HepG2 (cell line): ENCODE results near the gene C20orf204. TPM values are rescaled to one million over a fixed set of nuclear protein-coding genes. Genes with fewer than 3 reads are reported as not detected.

Experiments
- ARID2 ChIP-seq: sonication (generic); formaldehyde crosslinking; IDR thresholded peaks from 2 replicates; pipeline ENCODE4 v1.8.1; 2022; ENCODE audit warnings: mild to moderate bottlenecking, missing genetic modification reagents, borderline replicate concordance
- ATF7-NPFF ChIP-seq: sonication (generic); formaldehyde crosslinking; IDR thresholded peaks from 2 replicates; pipeline ENCODE4 v1.8.1; 2023; ENCODE audit warnings: mild to moderate bottlenecking, low read depth, missing genetic modification reagents, moderate library complexity
- CBX2 ChIP-seq, 2 experiments: fragments of 200-600 bp in 1 of 2; sonication (generic); formaldehyde crosslinking in 1 of 2; IDR thresholded peaks; 2 replicates each; pipeline versions ENCODE4 v1.7.0 to v1.8.1; 2018 to 2022; ENCODE audit warnings: low read depth in 2 of 2, low read length in 1 of 2, mild to moderate bottlenecking in 1 of 2, missing genetic modification reagents in 1 of 2
- CCDC6 ChIP-seq: sonication (generic); formaldehyde crosslinking; IDR thresholded peaks from 2 replicates; pipeline ENCODE4 v1.8.1; 2022; ENCODE audit warnings: mild to moderate bottlenecking, missing genetic modification reagents, moderate library complexity
- HDAC2 ChIP-seq: sonication (generic); formaldehyde crosslinking; IDR thresholded peaks from 2 replicates; pipeline ENCODE4 v1.4.0; 2020; ENCODE audit warnings: missing genetic modification reagents
- LCORL ChIP-seq, 2 experiments: fragments of 450-650 bp in 1 of 2; sonication (generic) in 1 of 2; formaldehyde crosslinking in 1 of 2; IDR thresholded peaks; 2 replicates each; pipeline versions ENCODE4 v1.5.0 to v1.6.1; 2017 to 2020; ENCODE audit warnings: antibody characterized with exemption in 1 of 2, missing genetic modification reagents in 1 of 2
- MAFF ChIP-seq: IDR thresholded peaks from 2 replicates; pipeline ENCODE4 v1.6.1; 2011; ENCODE audit warnings: low read depth, low read length, improper control_type of control experiment
- NCOA5 ChIP-seq: sonication (generic); formaldehyde crosslinking; IDR thresholded peaks from 2 replicates; pipeline ENCODE4 v1.4.0; 2020; ENCODE audit warnings: missing genetic modification reagents
- RBFOX2 ChIP-seq: fragments of 200-400 bp; formaldehyde crosslinking; IDR thresholded peaks from 2 replicates; pipeline ENCODE4 v1.6.1; 2017; ENCODE audit warnings: low read depth, mild to moderate bottlenecking, low read length
- RXRB ChIP-seq: IDR thresholded peaks from 2 replicates; pipeline ENCODE4 v1.6.1; 2016; ENCODE audit warnings: borderline replicate concordance, missing genetic modification reagents, missing compliant biosample characterization
- SP4 ChIP-seq: sonication (generic); formaldehyde crosslinking; IDR thresholded peaks from 2 replicates; pipeline ENCODE4 v1.8.1; 2023; ENCODE audit warnings: mild to moderate bottlenecking, missing genetic modification reagents
- TP53 ChIP-seq: sonication (generic); formaldehyde crosslinking; conservative IDR thresholded peaks from 2 replicates; pipeline ENCODE4 v1.4.0; 2020; ENCODE audit warnings: missing genetic modification reagents
- ZBTB3 ChIP-seq: sonication (generic); formaldehyde crosslinking; IDR thresholded peaks from 2 replicates; pipeline ENCODE4 v1.4.0; 2020; ENCODE audit warnings: low read depth, mild to moderate bottlenecking, moderate library complexity, missing genetic modification reagents, borderline replicate concordance
- ZBTB38 ChIP-seq: sonication (generic); formaldehyde crosslinking; IDR thresholded peaks from 2 replicates; pipeline ENCODE4 v1.5.1; 2020; ENCODE audit warnings: mild to moderate bottlenecking, missing genetic modification reagents
- ZFP36L1 ChIP-seq: sonication (generic); formaldehyde crosslinking; IDR thresholded peaks from 2 replicates; pipeline ENCODE4 v1.8.0; 2022; ENCODE audit warnings: mild to moderate bottlenecking, missing genetic modification reagents, moderate library complexity
- ZNF232 ChIP-seq: sonication (generic); formaldehyde crosslinking; IDR thresholded peaks from 2 replicates; pipeline ENCODE4 v1.4.0; 2020; ENCODE audit warnings: missing genetic modification reagents, borderline replicate concordance
- ZNF331 ChIP-seq: sonication (generic); formaldehyde crosslinking; IDR thresholded peaks from 2 replicates; pipeline ENCODE4 v1.4.0; 2020; ENCODE audit warnings: missing genetic modification reagents
- ZNF547 ChIP-seq: sonication (generic); formaldehyde crosslinking; IDR thresholded peaks from 2 replicates; pipeline ENCODE4 v1.5.1; 2020; ENCODE audit warnings: mild to moderate bottlenecking, missing genetic modification reagents
- ZNF552 ChIP-seq: sonication (generic); formaldehyde crosslinking; IDR thresholded peaks from 2 replicates; pipeline ENCODE4 v1.9.0; 2022; ENCODE audit warnings: missing genetic modification reagents, mild to moderate bottlenecking, borderline replicate concordance
- ZNF556 ChIP-seq: sonication (generic); formaldehyde crosslinking; IDR thresholded peaks from 2 replicates; pipeline ENCODE4 v1.4.0; 2020; ENCODE audit warnings: mild to moderate bottlenecking, missing genetic modification reagents, borderline replicate concordance
- ZNF557 ChIP-seq: sonication (generic); formaldehyde crosslinking; IDR thresholded peaks from 2 replicates; pipeline ENCODE4 v1.4.0; 2020; ENCODE audit warnings: missing genetic modification reagents
- ZNF678 ChIP-seq: sonication (generic); formaldehyde crosslinking; IDR thresholded peaks from 2 replicates; pipeline ENCODE4 v1.4.0; 2020; ENCODE audit warnings: mild to moderate bottlenecking, missing genetic modification reagents
- ZNF691 ChIP-seq: sonication (generic); formaldehyde crosslinking; IDR thresholded peaks from 2 replicates; pipeline ENCODE4 v1.4.0; 2020; ENCODE audit warnings: missing genetic modification reagents, low read depth, mild to moderate bottlenecking, borderline replicate concordance
- ZZZ3 ChIP-seq: sonication (generic); formaldehyde crosslinking; IDR thresholded peaks from 2 replicates; pipeline ENCODE4 v1.4.0; 2020; ENCODE audit warnings: missing genetic modification reagents, mild to moderate bottlenecking, borderline replicate concordance
- polyA plus RNA-seq, 8 experiments: library from polyadenylated mRNA; depleted of rRNA in 3 of 8; stranded (reverse) in 7 of 8; unstranded in 1 of 8; fragments of >200 nt; fragmentation: Illumina TruSeq in 4 of 8; extraction: Trizol in 4 of 8; gene quantifications; 2 replicates each; pipeline versions ENCODE4 v1.2.1 to v1.2.3, GENCODE V29; 2011 to 2016; ENCODE audit warnings: low read depth in 4 of 8, missing spikeins in 1 of 8, mixed read lengths in 1 of 8; ENCODE audit not compliant: insufficient read depth in 1 of 8
- total RNA-seq, 5 experiments: library from RNA; depleted of rRNA; stranded (reverse); fragments of >200 nt; fragmentation: Illumina TruSeq; extraction: Trizol; gene quantifications; 2 replicates each; pipeline ENCODE4 v1.2.3, GENCODE V29; 2016; ENCODE audit warnings: low read depth in 1 of 5
- TF ChIP-seq, protein P1 (sequence below), 2 experiments: sonication (generic) in 1 of 2; formaldehyde crosslinking in 1 of 2; IDR thresholded peaks; 2 replicates each; pipeline versions ENCODE4 v1.5.1 to v1.6.1; 2011 to 2020; ENCODE audit warnings: borderline replicate concordance in 1 of 2, low read depth in 1 of 2, low read length in 1 of 2, mild to moderate bottlenecking in 1 of 2, missing genetic modification reagents in 1 of 2, moderate library complexity in 1 of 2
- TF ChIP-seq, protein P2 (sequence below): sonication (generic); formaldehyde crosslinking; IDR thresholded peaks from 2 replicates; pipeline ENCODE4 v1.4.0; 2020; ENCODE audit warnings: missing genetic modification reagents

The C20orf204 gene
- total and polyA plus RNA-seq, 2 of the 13 experiments (the other 11 are each of a cell fraction or from before 2014, with no cell fraction given) = 22.1 to 80.0 TPM

DNA sequence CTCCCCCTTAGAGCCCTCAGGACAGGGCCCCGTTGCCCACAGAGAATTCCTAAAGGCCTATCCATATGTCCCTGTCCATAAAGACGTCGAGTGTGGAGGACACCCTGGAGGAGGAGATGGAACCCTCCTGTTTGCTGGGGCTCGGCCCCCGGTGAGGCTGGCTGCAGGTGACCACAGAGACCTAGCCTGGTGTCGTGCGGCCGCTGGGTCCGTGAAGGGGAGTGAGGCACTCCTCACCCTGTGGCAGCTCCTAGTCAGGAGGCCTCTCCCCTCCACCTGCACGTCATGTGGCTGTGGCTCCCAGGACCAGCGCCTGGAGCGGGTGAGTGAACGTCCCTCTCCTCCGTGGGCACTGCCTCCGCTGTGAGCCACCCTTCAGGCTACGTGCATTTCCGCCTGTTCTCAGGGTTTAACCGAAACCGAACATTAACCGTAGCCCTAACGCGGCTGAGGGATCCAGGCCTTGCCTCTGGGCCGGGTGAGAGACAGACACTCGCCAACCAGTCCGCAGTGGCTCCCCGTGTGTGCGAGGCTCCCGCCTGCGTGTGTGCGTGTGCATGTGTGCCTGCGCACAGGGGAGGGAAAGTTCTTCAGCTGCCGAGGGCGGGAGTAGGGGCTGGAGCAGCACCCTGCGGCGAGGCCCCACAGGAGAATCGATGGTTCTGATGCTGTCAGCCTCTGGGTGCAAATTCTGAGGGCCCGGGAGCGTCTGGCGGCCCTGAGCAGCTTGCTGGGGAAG is 21.1 kb downstream of the C20orf204 start (continued):
- TF ChIP-seq ZNF552 (no peak), ZNF331 (CRISPR knock-in tag) (peak; percentile 8; the same call in 1 of the 2 replicates), CCDC6 (CRISPR knock-in tag) (peak; percentile 83; the same call in 1 of the 2 replicates), SP4 (CRISPR knock-in tag) (peak; percentile 47; the same call in 1 of the 2 replicates), ZNF678 (CRISPR knock-in tag) (peak; percentile 93; the same call in 1 of the 2 replicates), NCOA5 (no peak), ZBTB38 (CRISPR knock-in tag) (peak; percentile 100), ZNF691 (peak; percentile 92; the same call in 1 of the 2 replicates), ZNF556 (CRISPR knock-in tag) (peak; percentile 86), ZFP36L1 (CRISPR knock-in tag) (no peak; the same call in 1 of the 2 replicates), LCORL (IDR thresholded peaks at IDR 0.05) (no peak), LCORL (CRISPR knock-in tag; IDR thresholded peaks at IDR 0.05) (no peak; the same call in 1 of the 2 replicates), ZNF547 (CRISPR knock-in tag) (peak; percentile 85), ATF7-NPFF (CRISPR knock-in tag) (no peak), MAFF (no peak), ZBTB3 (CRISPR knock-in tag) (no peak), ZNF232 (CRISPR knock-in tag) (peak; percentile 58; the same call in 1 of the 2 replicates), RBFOX2 (peak; percentile 81), HDAC2 (CRISPR knock-in tag) (0 out of 2 replicates have a peak, but pooled peaks have one; percentile 8), ZZZ3 (CRISPR knock-in tag) (0 out of 2 replicates have a peak, but pooled peaks have one; percentile 52), ZNF557 (no peak), RXRB (CRISPR knock-in tag) (no peak), TP53 (CRISPR knock-in tag) (no peak), CBX2 (IDR thresholded peaks at IDR 0.05; ENCODE audit: low read depth, low read length) (no peak), CBX2 (CRISPR knock-in tag; IDR thresholded peaks at IDR 0.05; ENCODE audit: low read depth) (no peak), ARID2 (CRISPR knock-in tag) (0 out of 2 replicates have a peak, but pooled peaks have one; percentile 42)
- TF ChIP-seq, protein P1, sequence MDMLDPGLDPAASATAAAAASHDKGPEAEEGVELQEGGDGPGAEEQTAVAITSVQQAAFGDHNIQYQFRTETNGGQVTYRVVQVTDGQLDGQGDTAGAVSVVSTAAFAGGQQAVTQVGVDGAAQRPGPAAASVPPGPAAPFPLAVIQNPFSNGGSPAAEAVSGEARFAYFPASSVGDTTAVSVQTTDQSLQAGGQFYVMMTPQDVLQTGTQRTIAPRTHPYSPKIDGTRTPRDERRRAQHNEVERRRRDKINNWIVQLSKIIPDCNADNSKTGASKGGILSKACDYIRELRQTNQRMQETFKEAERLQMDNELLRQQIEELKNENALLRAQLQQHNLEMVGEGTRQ (IDR thresholded peaks at IDR 0.05; ENCODE audit: low read depth, low read length) = no peak
- TF ChIP-seq, protein P1 (CRISPR knock-in tag; IDR thresholded peaks at IDR 0.05; ENCODE audit: borderline replicate concordance) = peak; percentile 45; the same call in 1 of the 2 replicates
- TF ChIP-seq, protein P2, sequence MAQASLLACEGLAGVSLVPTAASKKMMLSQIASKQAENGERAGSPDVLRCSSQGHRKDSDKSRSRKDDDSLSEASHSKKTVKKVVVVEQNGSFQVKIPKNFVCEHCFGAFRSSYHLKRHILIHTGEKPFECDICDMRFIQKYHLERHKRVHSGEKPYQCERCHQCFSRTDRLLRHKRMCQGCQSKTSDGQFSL (CRISPR knock-in tag) = no peak
